GM06990 (cell line): ENCODE measurements around the gene CENPVL3.

Experiments used
- DNase-seq: peaks from one replicate; pipeline ENCODE4 v3.0.0-alpha.2; 2011; ENCODE audit not compliant: insufficient read length; ENCODE audit errors: extremely low read depth
- H3K27me3 ChIP-seq: replicated peaks from 2 replicates; pipeline ENCODE4 v1.6.0; 2011; ENCODE audit warnings: low read length; ENCODE audit not compliant: control insufficient read depth, insufficient read depth
- H3K36me3 ChIP-seq: 2 replicates; pipeline ENCODE4 v1.5.1; 2011; ENCODE audit warnings: low read length; ENCODE audit not compliant: control insufficient read depth, insufficient read depth
- H3K4me3 ChIP-seq: replicated peaks from 2 replicates; pipeline ENCODE4 v1.5.1; 2011; ENCODE audit warnings: low read depth, mild to moderate bottlenecking, control low read depth, low read length
- CTCF ChIP-seq: IDR thresholded peaks from 2 replicates; pipeline ENCODE4 v1.5.1; 2011; ENCODE audit warnings: low read length, control low read depth, mild to moderate bottlenecking, inconsistent platforms; ENCODE audit not compliant: insufficient read depth, poor library complexity, severe bottlenecking

The CENPVL3 gene

GRCh38 chrX:51608766-51609165 is 9.9 kb downstream of the CENPVL3 start:
- Histone ChIP-seq H3K36me3 (no peaks in the 10 kb centered on the region), H3K27me3 (no peaks in the 10 kb centered on the region), H3K4me3 (no peak overlapping the region)
- no peak for DNase-seq
- no peak for TF ChIP-seq CTCF

GRCh38 chrX:51608126-51608525 is 10.6 kb downstream of the CENPVL3 start:
- no peak for TF ChIP-seq CTCF
- Histone ChIP-seq H3K27me3 (no peaks in the 10 kb centered on the region), H3K36me3 (no peaks in the 10 kb centered on the region), H3K4me3 (no peak overlapping the region)
- no peak for DNase-seq

GRCh38 chrX:51606446-51606845 is 12.3 kb downstream of the CENPVL3 start:
- no peak for TF ChIP-seq CTCF
- no peaks in the 10 kb centered on the region for H3K27me3 ChIP-seq
- H3K4me3 ChIP-seq: no peak overlapping the region
- no peak for DNase-seq
- no peaks in the 10 kb centered on the region for H3K36me3 ChIP-seq

- no peak for TF ChIP-seq CTCF
- Histone ChIP-seq H3K4me3 (no peak overlapping the region), H3K27me3 (no peaks in the 10 kb centered on the region), H3K36me3 (no peaks in the 10 kb centered on the region)
- no peak for DNase-seq
Measured at GRCh38 chrX:51598899-51599298, 19.8 kb downstream of the CENPVL3 start.

GRCh38 chrX:51571874-51572273 is 46.8 kb downstream of the CENPVL3 start:
- Histone ChIP-seq H3K36me3 (no peaks in the 10 kb centered on the region), H3K27me3 (no peaks in the 10 kb centered on the region), H3K4me3 (no peak overlapping the region)
- DNase-seq: no peak
- no peak for TF ChIP-seq CTCF

- Histone ChIP-seq H3K27me3 (no peaks in the 10 kb centered on the region), H3K36me3 (no peaks in the 10 kb centered on the region), H3K4me3 (no peak overlapping the region)
- DNase-seq: no peak
- TF ChIP-seq CTCF: no peak
Measured at GRCh38 chrX:51569561-51569960, 49.2 kb downstream of the CENPVL3 start.
